K562 (cell line): Measurements from ENCODE around the gene GGA3. TPM values are rescaled to one million over a fixed set of nuclear protein-coding genes. Genes with fewer than 3 reads are reported as not detected.
A peak's percentile ranks its signal among the peaks of the same experiment; 100 is the strongest.

Source experiments
- CEBPB ChIP-seq: fragments of 450-650 bp; IDR thresholded peaks from 2 replicates; pipeline ENCODE4 v1.6.1; 2016; ENCODE audit warnings: missing genetic modification characterization, missing compliant biosample characterization
- DPF2 ChIP-seq: fragments of 450-650 bp; IDR thresholded peaks from 2 replicates; pipeline ENCODE4 v1.6.1; 2016
- FOS ChIP-seq: IDR thresholded peaks from 3 replicates; pipeline ENCODE4 v1.6.1; 2011; ENCODE audit not compliant: insufficient read length; ENCODE audit errors: extremely low read depth
- HCFC1 ChIP-seq: IDR thresholded peaks from 2 replicates; pipeline ENCODE4 v1.6.1; 2012; ENCODE audit warnings: low read depth, low read length, improper control_type of control experiment
- HNRNPUL1 ChIP-seq: fragments of 200-400 bp; formaldehyde crosslinking; IDR thresholded peaks from 2 replicates; pipeline ENCODE4 v1.6.1; 2017; ENCODE audit warnings: low read length
- L3MBTL2 ChIP-seq: fragments of 450-650 bp; IDR thresholded peaks from 2 replicates; pipeline ENCODE4 v1.6.1; 2016; ENCODE audit warnings: mild to moderate bottlenecking, moderate library complexity
- POLR2H ChIP-seq: IDR thresholded peaks from 2 replicates; pipeline ENCODE4 v1.6.1; 2016; ENCODE audit warnings: missing genetic modification characterization, low read depth, mild to moderate bottlenecking, control low read depth, missing compliant biosample characterization, moderate library complexity
- POLR3G ChIP-seq: IDR thresholded peaks from 2 replicates; pipeline ENCODE4 v1.6.1; 2011; ENCODE audit not compliant: insufficient read length, insufficient replicate concordance; ENCODE audit errors: extremely low read depth
- POU5F1 ChIP-seq: fragments of 150-350 bp; IDR thresholded peaks from 2 replicates; pipeline ENCODE4 v1.6.1; 2014; ENCODE audit warnings: borderline replicate concordance, low read length, low read depth, mild to moderate bottlenecking; ENCODE audit not compliant: partially characterized antibody
- PPARD ChIP-seq: fragments of 250-450 bp; sonication (Bioruptor Pico); IDR thresholded peaks from 2 replicates; pipeline ENCODE4 v1.8.0; 2022; ENCODE audit warnings: inconsistent platforms, mild to moderate bottlenecking, moderate library complexity
- RAD21 ChIP-seq, 2 experiments: fragments of 250-450 bp in 1 of 2; fragments of 450-650 bp in 1 of 2; sonication (Bioruptor Pico) in 1 of 2; formaldehyde crosslinking in 1 of 2; IDR thresholded peaks in 1 of 2; conservative IDR thresholded peaks in 1 of 2; 2 replicates each; pipeline versions ENCODE4 v1.4.0 to v1.8.0; 2020 to 2022; ENCODE audit warnings: mild to moderate bottlenecking in 2 of 2, moderate library complexity in 1 of 2
- RBM22 ChIP-seq: fragments of 200-400 bp; formaldehyde crosslinking; IDR thresholded peaks from 2 replicates; pipeline ENCODE4 v1.6.1; 2018; ENCODE audit warnings: low read length, low read depth; ENCODE audit not compliant: poor library complexity, severe bottlenecking
- SMC3 ChIP-seq: conservative IDR thresholded peaks from 2 replicates; pipeline ENCODE4 v1.6.1; 2011; ENCODE audit warnings: low read depth, low read length, improper control_type of control experiment; ENCODE audit not compliant: insufficient read depth
- SP1 ChIP-seq: sonication (generic); formaldehyde crosslinking; IDR thresholded peaks from 2 replicates; pipeline ENCODE4 v1.8.1; 2022; ENCODE audit warnings: mild to moderate bottlenecking, missing genetic modification reagents
- TEAD4 ChIP-seq, 2 experiments: sonication (generic) in 1 of 2; formaldehyde crosslinking in 1 of 2; IDR thresholded peaks; 2 replicates each; pipeline versions ENCODE4 v1.6.1 to v1.8.0; 2012 to 2022; ENCODE audit warnings: borderline replicate concordance in 1 of 2, inconsistent platforms in 1 of 2, low read length in 1 of 2, mild to moderate bottlenecking in 1 of 2, missing genetic modification reagents in 1 of 2
- ZNF133 ChIP-seq: fragments of 250-450 bp; sonication (Bioruptor Pico); IDR thresholded peaks from 2 replicates; pipeline ENCODE4 v1.4.0; 2020; ENCODE audit warnings: mild to moderate bottlenecking
- ZNF134 ChIP-seq: fragments of 250-450 bp; sonication (Bioruptor Pico); conservative IDR thresholded peaks from 2 replicates; pipeline ENCODE4 v1.4.0; 2020
- ZNF23 ChIP-seq: fragments of 250-450 bp; sonication (Bioruptor Pico); IDR thresholded peaks from 2 replicates; pipeline ENCODE4 v1.4.0; 2020; ENCODE audit warnings: mild to moderate bottlenecking
- ZNF347 ChIP-seq: fragments of 450-650 bp; formaldehyde crosslinking; IDR thresholded peaks from 2 replicates; pipeline ENCODE4 v1.4.0; 2020; ENCODE audit warnings: low read depth, mild to moderate bottlenecking, moderate library complexity
- ZNF785 ChIP-seq: fragments of 250-450 bp; sonication (Bioruptor Pico); IDR thresholded peaks from 2 replicates; pipeline ENCODE4 v1.4.0; 2020; ENCODE audit warnings: mild to moderate bottlenecking
- polyA plus RNA-seq, 8 experiments: library from polyadenylated mRNA; depleted of rRNA in 4 of 8; stranded (reverse) in 5 of 8; unstranded in 3 of 8; fragments of >200 nt; fragmentation: Nextera tagmentation in 2 of 8; fragmentation: Illumina TruSeq in 1 of 8; extraction: Ambion mirVana in 2 of 8; extraction: Trizol in 1 of 8; gene quantifications; 2 replicates each; pipeline versions ENCODE4 v1.2.1 to v1.2.3, GENCODE V29; 2011 to 2014; ENCODE audit warnings: inconsistent platforms in 1 of 8, missing spikeins in 1 of 8
- total RNA-seq, 7 experiments: library from RNA; depleted of rRNA in 6 of 7; stranded (reverse); fragments of >200 nt in 6 of 7; fragmentation: Illumina TruSeq in 2 of 7; extraction: Trizol in 2 of 7; gene quantifications; 2 replicates each; pipeline versions ENCODE4 v1.2.1 to v1.2.3, GENCODE V29; 2011 to 2021; ENCODE audit warnings: low replicate concordance in 1 of 7
- TF ChIP-seq, protein P1 (sequence below), 2 experiments: fragments of 450-650 bp; IDR thresholded peaks; 2 replicates each; pipeline ENCODE4 v1.6.1; 2018; ENCODE audit warnings: mild to moderate bottlenecking in 2 of 2, low read depth in 1 of 2; ENCODE audit not compliant: partially characterized antibody in 2 of 2
- TF ChIP-seq, protein P2 (sequence below): sonication (generic); formaldehyde crosslinking; IDR thresholded peaks from 2 replicates; pipeline ENCODE4 v1.9.0; 2022; ENCODE audit warnings: mild to moderate bottlenecking, missing genetic modification reagents

Gene GGA3
- total and polyA plus RNA-seq, 9 of the 15 experiments (the other 6 are each of a cell fraction or from before 2014, with no cell fraction given): 5.7 to 64.9 (median 25.4) TPM

DNA sequence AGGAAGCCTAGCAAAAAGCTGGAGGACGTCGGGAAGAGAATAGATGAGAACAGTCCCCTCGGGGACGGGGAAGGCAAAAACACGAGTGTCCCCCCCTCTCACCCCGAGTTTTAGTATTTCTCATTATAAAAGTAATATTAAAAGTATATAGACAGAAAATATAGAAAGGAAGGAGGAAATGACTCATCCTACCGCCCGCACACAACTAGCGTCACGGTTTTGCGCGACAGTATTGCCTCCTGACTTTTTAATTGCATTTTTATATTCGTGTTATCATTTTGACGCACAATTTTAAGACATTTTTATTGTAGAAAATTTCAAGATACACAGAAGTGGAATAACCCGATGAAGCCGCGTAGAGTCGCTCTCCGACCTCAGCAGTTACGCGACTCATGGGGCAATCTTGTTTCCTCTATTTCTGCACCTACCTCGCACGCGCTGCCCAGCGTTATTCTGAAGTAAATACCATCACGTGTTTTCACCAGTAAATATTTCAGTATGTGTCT lies 28.5 kb upstream of the GGA3 start (continued):
- TF ChIP-seq, protein P1, sequence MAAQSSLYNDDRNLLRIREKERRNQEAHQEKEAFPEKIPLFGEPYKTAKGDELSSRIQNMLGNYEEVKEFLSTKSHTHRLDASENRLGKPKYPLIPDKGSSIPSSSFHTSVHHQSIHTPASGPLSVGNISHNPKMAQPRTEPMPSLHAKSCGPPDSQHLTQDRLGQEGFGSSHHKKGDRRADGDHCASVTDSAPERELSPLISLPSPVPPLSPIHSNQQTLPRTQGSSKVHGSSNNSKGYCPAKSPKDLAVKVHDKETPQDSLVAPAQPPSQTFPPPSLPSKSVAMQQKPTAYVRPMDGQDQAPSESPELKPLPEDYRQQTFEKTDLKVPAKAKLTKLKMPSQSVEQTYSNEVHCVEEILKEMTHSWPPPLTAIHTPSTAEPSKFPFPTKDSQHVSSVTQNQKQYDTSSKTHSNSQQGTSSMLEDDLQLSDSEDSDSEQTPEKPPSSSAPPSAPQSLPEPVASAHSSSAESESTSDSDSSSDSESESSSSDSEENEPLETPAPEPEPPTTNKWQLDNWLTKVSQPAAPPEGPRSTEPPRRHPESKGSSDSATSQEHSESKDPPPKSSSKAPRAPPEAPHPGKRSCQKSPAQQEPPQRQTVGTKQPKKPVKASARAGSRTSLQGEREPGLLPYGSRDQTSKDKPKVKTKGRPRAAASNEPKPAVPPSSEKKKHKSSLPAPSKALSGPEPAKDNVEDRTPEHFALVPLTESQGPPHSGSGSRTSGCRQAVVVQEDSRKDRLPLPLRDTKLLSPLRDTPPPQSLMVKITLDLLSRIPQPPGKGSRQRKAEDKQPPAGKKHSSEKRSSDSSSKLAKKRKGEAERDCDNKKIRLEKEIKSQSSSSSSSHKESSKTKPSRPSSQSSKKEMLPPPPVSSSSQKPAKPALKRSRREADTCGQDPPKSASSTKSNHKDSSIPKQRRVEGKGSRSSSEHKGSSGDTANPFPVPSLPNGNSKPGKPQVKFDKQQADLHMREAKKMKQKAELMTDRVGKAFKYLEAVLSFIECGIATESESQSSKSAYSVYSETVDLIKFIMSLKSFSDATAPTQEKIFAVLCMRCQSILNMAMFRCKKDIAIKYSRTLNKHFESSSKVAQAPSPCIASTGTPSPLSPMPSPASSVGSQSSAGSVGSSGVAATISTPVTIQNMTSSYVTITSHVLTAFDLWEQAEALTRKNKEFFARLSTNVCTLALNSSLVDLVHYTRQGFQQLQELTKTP (IDR thresholded peaks at IDR 0.05; ENCODE audit: low read depth in 1 of 2, partially characterized antibody in 2 of 2): no peak
- peak; percentile 88 for TF ChIP-seq POLR2H (tag)
- TF ChIP-seq, protein P2, sequence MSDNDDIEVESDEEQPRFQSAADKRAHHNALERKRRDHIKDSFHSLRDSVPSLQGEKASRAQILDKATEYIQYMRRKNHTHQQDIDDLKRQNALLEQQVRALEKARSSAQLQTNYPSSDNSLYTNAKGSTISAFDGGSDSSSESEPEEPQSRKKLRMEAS: no peak
- TF ChIP-seq L3MBTL2: no peak
- no peak for TF ChIP-seq FOS
- TF ChIP-seq ZNF133 (CRISPR knock-in tag): no peak
- no peak for TF ChIP-seq ZNF347
- peak; percentile 70 for TF ChIP-seq CEBPB (tag)
- TF ChIP-seq ZNF134 (CRISPR knock-in tag): no peak
- no peak for TF ChIP-seq SP1 (CRISPR knock-in tag)
- no peak for TF ChIP-seq ZNF785 (CRISPR knock-in tag)
- no peak for TF ChIP-seq POLR3G
- peak; percentile 65 to 70 for TF ChIP-seq RAD21 (CRISPR knock-in tag; conservative IDR thresholded peaks at IDR 0.05 in 1 of 2, IDR thresholded peaks at IDR 0.05 in 1 of 2)
- TF ChIP-seq HNRNPUL1: no peak
- TF ChIP-seq TEAD4 (IDR thresholded peaks at IDR 0.05; ENCODE audit: low read length): no peak
- TF ChIP-seq TEAD4 (CRISPR knock-in tag; IDR thresholded peaks at IDR 0.05; ENCODE audit: borderline replicate concordance): no peak
- TF ChIP-seq POU5F1: no peak
- TF ChIP-seq SMC3: 0 out of 2 replicates have a peak, but pooled peaks have one; percentile 9
- no peak for TF ChIP-seq PPARD
- no peak for TF ChIP-seq ZNF23
- peak; percentile 79 for TF ChIP-seq DPF2
- TF ChIP-seq RBM22: no peak
- TF ChIP-seq HCFC1: no peak
